Brain pericyte (primary cell): Measurements from ENCODE around the gene MSH5.
A peak's percentile ranks its signal among the peaks of the same experiment; 100 is the strongest.
"Not testable (repeated sequence)": the region's sequence is repeated elsewhere in the genome, so short reads cannot be mapped to it uniquely, and the experiment has no call there.

Experiments
- DNase-seq: peaks from one replicate; pipeline ENCODE4 v3.0.0-alpha.2; 2012; ENCODE audit warnings: low read depth, low spot score

MSH5 gene

GRCh38 chr6:31739639-31740396 is at the start of gene MSH5:
TSS of gene MSH5 (plus strand) at chr6:31740005. CDS start at chr6:31740467, 462 bp downstream.
- peak; percentile 96 for DNase-seq

GRCh38 chr6:31690231-31691077 is 49.4 kb upstream of the MSH5 start:
- no peak for DNase-seq

- no peak for DNase-seq
Observed at GRCh38 chr6:31691078-31691463, 48.7 kb upstream of the MSH5 start.

GRCh38 chr6:31691564-31692108 is 48.2 kb upstream of the MSH5 start:
- DNase-seq, result no peak

GRCh38 chr6:31692353-31692752 is 47.5 kb upstream of the MSH5 start:
- no peak for DNase-seq

- DNase-seq, result no peak
Observed at GRCh38 chr6:31692886-31693285, 46.9 kb upstream of the MSH5 start.

- DNase-seq, result no peak
Observed at GRCh38 chr6:31693535-31693934, 46.3 kb upstream of the MSH5 start.

- no peak for DNase-seq
Observed at GRCh38 chr6:31697555-31697954, 42.2 kb upstream of the MSH5 start.

GRCh38 chr6:31700740-31701401 is 38.9 kb upstream of the MSH5 start:
- DNase-seq, result no peak

GRCh38 chr6:31701666-31702404 is 38.0 kb upstream of the MSH5 start:
- no peak for DNase-seq

GRCh38 chr6:31702405-31702818 is 37.4 kb upstream of the MSH5 start:
- no peak for DNase-seq

- DNase-seq, result peak; percentile 96
Observed at GRCh38 chr6:31702819-31703716, 36.7 kb upstream of the MSH5 start, which contains the start of gene ABHD16A. TSS of gene ABHD16A (minus strand) at chr6:31703324. CDS start at chr6:31703281, 43 bp downstream.

- DNase-seq, result no peak
Observed at GRCh38 chr6:31705931-31706330, 33.9 kb upstream of the MSH5 start.

- no peak for DNase-seq
Observed at GRCh38 chr6:31706599-31706998, 33.2 kb upstream of the MSH5 start, which contains the start of gene LY6G6F. TSS of gene LY6G6F (plus strand) at chr6:31706866. CDS start at chr6:31706907, 41 bp downstream.

GRCh38 chr6:31707701-31708100 is 32.1 kb upstream of the MSH5 start:
- DNase-seq, result no peak

- DNase-seq, result no peak
Observed at GRCh38 chr6:31708224-31708623, 31.6 kb upstream of the MSH5 start.

- not testable (repeated sequence) for DNase-seq
Observed at GRCh38 chr6:31709157-31709556, 30.6 kb upstream of the MSH5 start.

GRCh38 chr6:31710523-31711219 is 29.1 kb upstream of the MSH5 start:
- DNase-seq, result no peak

GRCh38 chr6:31711233-31711632 is 28.6 kb upstream of the MSH5 start:
- no peak for DNase-seq
